GDM1 (cell line): ENCODE measurements around the gene TNN.
A peak's percentile ranks its signal among the peaks of the same experiment; 100 is the strongest.
"Not testable (repeated sequence)": the region's sequence is repeated elsewhere in the genome, so short reads cannot be mapped to it uniquely, and the experiment has no call there.

ENCODE experiments used
- DNase-seq: peaks from one replicate; lab custom pipeline; 2025; lab: John Stamatoyannopoulos, UW

Gene TNN

GRCh38 chr1:175067362-175068106 lies at the start of gene TNN:
Gene TNN (plus strand): TSS chr1:175067833. CDS start chr1:175077419, 9,586 bp downstream.
- no peak for DNase-seq

GRCh38 chr1:175019524-175019923 lies 48.1 kb upstream of the TNN start:
- DNase-seq = no peak

- peak; percentile 92 for DNase-seq
These were observed 44.4 kb upstream of the TNN start, which contains the start of gene MRPS14 for GRCh38 chr1:175023043-175023921. Gene MRPS14 (minus strand): TSS chr1:175023425. CDS start chr1:175023408, 17 bp downstream.

GRCh38 chr1:175023922-175024242 lies 43.8 kb upstream of the TNN start:
- not testable (repeated sequence) for DNase-seq

- no peak for DNase-seq
These were observed 42.9 kb upstream of the TNN start for GRCh38 chr1:175024773-175025172.

GRCh38 chr1:175033953-175034352 lies 33.7 kb upstream of the TNN start:
- no peak for DNase-seq

GRCh38 chr1:175034775-175035174 lies 32.9 kb upstream of the TNN start:
- DNase-seq = no peak

- DNase-seq = no peak
These were observed 31.8 kb upstream of the TNN start for GRCh38 chr1:175035865-175036264.

GRCh38 chr1:175036476-175036875 lies 31.2 kb upstream of the TNN start:
- DNase-seq = no peak

GRCh38 chr1:175037416-175037815 lies 30.2 kb upstream of the TNN start:
- DNase-seq = no peak

- DNase-seq = no peak
These were observed 27.2 kb upstream of the TNN start for GRCh38 chr1:175040324-175040879.

- DNase-seq = no peak
These were observed 25.0 kb upstream of the TNN start for GRCh38 chr1:175042650-175043049.

- no peak for DNase-seq
These were observed 23.8 kb upstream of the TNN start for GRCh38 chr1:175043824-175044223.

- DNase-seq = not testable (repeated sequence)
These were observed 23.0 kb upstream of the TNN start for GRCh38 chr1:175044591-175044990.

- DNase-seq = no peak
These were observed 22.5 kb upstream of the TNN start for GRCh38 chr1:175045097-175045496.

GRCh38 chr1:175045519-175045918 lies 22.1 kb upstream of the TNN start:
- no peak for DNase-seq

GRCh38 chr1:175050992-175051391 lies 16.6 kb upstream of the TNN start:
- no peak for DNase-seq

- DNase-seq = no peak
These were observed 12.9 kb upstream of the TNN start for GRCh38 chr1:175054736-175055135.

- DNase-seq = no peak
These were observed 5.3 kb upstream of the TNN start for GRCh38 chr1:175062339-175062738.

- no peak for DNase-seq
These were observed 4.8 kb upstream of the TNN start for GRCh38 chr1:175062858-175063257.

GRCh38 chr1:175070818-175071217 lies 3.2 kb downstream of the TNN start:
- DNase-seq = no peak

GRCh38 chr1:175071276-175071943 lies 3.8 kb downstream of the TNN start:
- no peak for DNase-seq
